RCC 7860 (cell line): ENCODE data around the gene MAEA.
"Not testable (repeated sequence)": the region's sequence is repeated elsewhere in the genome, so short reads cannot be mapped to it uniquely, and the experiment has no call there.

Experiments used
- DNase-seq: peaks from one replicate; pipeline ENCODE4 v3.0.0-alpha.2; 2015; ENCODE audit warnings: low spot score
- FAIRE-seq: peaks from 2 replicates; lab custom pipeline; 2012; peaks lifted over from hg19 to GRCh38; lab: Jason Lieb, UNC

The MAEA gene

DNA sequence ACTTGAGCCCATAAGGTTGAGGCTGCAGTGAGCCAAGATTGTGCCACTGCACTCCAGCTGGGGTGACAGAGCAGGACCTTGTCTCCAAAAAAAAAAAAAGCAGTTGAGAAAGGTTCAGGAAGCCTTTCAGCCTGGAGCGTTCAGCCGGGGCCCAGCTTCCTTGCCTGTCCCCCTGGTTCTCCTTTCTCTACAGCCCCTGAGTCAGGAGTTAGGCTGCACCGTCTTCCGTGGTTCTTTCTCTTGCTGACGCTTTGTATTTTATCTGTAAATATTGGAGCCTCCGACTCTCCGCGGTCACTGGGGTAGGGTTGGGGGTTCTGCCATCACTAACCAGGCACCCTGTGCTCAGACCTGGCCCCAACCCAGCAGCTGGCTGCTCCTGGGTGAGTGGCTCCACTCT, 43.6 kb downstream of the MAEA start:
- DNase-seq (no peak), FAIRE-seq (no peak)

DNA sequence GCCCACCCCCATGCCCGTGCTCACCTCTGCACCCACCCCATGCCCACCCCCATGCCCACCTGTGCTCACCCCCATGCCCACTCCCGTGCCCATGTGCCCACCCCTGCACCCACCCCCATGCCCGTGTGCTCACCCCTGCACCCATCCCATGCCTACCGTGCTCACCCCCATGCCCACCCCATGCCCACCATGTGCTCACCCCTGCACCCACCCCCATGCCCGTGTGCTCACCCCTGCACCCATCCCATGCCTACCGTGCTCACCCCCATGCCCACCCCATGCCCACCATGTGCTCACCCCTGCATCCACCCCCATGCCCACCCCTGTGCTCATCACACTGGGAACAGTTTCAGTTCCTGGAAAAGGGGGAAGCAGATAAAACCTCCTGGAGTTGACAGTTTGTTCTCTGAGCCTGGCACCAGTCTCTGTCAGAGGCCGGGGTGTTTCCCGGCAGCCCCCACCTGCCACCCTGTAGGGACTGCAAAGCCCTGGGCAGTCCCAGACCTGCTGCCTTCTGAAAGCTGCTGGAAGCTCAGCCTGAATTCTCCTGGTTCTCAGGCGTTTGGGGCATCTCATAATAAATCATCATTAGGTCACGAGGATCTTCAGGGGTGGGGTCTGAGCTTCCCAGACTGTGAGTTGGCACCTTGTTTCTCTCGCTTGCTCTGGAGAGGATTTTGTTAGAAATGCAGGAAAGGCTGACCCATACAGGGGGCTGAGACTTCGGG, 44.3 kb downstream of the MAEA start:
- DNase-seq, FAIRE-seq: not testable (repeated sequence)

DNA sequence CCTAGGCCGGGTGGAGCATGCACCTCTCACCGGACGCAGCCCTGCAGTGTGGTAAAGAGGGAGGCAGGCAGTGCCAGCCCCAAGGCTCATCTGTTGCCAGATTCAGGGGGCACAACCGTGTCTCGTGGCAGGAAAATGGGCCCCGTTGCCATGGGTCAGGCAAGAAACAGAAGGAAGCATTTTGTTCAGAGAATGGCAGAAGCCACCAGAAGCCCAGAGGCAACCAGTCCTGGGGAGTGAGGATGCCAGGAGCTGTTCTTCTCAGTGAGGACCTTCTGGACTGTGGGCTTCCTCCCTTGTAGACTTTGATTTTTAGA, 44.8 kb downstream of the MAEA start:
- FAIRE-seq = no peak

DNA sequence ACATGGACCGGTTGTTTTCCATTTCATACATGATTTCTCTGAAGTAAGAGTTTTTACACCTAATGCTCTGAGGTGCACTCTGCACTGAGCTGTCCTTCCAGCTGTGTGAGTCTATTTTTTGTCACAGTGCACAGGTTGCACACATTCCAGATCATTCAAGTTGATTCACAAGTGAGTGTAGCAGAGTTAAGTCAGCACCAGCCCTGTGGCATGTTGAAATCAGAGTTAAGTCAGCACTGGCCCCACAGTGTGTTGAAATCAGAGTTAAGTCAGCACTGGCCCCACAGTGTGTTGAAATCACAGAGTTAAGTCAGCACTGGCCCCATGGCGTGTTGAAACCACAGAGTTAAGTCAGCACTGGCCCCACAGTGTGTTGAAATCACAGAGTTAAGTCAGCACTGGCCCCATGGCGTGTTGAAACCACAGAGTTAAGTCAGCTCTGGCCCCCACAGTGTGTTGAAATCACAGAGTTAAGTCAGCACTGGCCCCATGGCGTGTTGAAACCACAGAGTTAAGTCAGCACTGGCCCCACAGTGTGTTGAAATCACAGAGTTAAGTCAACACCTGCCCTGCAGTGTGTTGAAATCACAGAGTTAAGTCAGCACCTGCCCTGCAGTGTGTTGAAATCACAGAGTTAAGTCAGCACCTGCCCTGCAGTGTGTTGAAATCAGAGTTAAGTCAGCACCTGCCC, 45.6 kb downstream of the MAEA start:
- not testable (repeated sequence) for DNase-seq, FAIRE-seq

More for the DNA sequence above, 44.8 kb downstream of the MAEA start:
- no peak for DNase-seq

DNA sequence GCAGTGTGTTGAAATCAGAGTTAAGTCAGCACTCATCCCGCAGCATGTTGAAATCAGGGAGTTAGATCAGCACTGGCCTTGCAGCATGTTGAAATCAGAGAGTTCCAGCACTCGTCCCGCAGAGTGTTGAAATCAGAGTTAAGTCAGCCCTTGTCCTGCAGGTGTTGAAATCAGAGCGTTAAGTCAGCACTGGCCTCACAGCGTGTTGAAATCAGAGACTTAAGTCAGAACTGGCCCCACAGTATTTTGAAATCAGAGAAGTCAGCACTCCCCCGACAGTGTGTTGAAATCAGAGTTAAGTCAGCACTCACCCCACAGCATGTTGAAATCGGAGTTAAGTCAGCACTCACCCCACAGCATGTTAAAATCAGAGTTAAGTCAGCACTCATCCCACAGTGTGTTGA, 46.4 kb downstream of the MAEA start:
- FAIRE-seq (no peak), DNase-seq (no peak)

DNA sequence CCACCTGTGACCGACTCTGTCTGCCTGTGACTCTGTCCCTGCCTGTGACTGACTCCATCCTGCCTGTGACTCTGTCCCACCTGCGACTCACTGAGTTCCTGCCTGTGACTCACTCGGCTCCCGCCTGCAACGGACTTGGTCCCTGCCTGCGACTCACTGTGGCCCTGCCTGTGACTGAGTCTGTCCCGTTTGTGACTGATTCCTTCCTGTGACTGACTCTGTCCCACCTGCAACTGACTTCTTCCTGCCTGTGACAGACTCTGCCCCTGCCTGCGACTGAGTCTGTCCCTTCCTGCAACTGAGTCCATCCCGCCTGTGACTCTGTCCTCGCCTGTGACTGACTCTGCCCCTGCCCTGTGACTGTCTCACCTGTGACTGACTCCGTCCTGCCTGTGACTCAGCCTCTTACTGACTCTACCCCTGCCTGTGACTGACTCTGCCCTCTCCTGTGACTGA, 47.7 kb downstream of the MAEA start:
- DNase-seq = peak; percentile 80
- FAIRE-seq = peak; percentile 18

DNA sequence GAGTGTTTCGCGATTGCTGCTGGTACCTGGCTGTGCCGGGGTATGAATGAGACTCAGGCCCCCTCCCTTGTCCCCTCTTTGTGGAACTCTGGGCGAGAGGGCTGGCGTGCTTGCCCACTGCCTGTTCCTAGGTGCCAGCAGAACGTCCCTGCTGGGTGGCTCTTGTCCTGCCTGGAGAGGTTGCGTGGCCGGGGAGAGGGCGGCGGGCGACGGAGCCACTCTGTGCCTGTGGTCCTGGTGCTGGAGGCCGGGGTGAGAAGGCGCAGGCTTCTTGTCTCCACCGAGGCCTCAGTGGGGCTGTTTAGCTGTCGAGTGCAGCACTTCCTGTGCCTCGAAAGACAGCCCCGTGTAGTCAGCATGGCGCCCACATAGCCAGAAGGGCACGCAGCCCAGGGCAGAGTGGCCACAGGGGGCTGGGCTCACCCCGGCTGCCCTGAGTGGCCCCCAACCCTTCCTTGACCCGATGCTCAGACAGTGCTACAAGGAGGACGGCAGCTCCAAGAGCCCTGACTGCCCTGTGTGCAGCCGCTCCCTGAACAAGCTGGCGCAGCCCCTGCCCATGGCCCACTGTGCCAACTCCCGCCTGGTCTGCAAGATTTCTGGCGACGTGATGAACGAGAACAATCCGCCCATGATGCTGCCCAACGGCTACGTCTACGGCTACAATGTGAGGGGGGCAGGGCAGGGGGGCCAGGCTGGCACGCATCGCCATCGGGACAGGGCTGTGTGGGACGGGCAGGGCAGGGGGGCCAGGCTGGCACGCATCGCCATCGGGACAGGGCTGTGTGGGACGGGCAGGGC, 48.5 kb downstream of the MAEA start:
- no peak for FAIRE-seq

DNA sequence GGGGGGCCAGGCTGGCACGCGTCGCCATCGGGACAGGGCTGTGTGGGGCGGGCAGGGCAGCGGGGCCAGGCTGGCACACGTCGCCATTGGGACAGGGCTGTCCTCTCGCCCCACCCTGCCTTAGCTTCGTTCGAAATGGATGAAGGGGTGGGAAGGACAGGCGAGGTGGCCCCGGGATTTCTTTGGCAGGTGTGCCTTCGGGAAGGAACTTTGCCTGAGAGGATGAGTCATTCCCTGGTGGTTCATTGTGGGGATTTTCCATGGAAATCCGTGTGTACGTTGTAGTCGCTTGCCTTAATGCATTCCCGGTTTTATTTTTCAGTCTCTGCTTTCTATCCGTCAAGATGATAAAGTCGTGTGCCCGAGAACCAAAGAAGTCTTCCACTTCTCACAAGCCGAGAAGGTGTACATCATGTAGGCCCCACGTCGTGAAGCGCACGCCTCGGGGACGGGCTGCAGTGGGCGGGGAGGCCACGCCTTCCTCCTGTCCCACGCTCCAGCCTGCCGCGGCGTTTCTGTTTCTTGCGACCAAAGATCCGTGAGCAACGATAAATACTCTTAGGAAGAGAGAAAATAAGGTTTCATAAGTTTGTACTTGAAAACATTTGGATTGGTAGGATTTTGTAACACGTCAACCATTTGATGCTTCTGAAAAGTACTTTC, 49.2 kb downstream of the MAEA start:
- FAIRE-seq = no peak
- no peak for DNase-seq

More for the DNA sequence above, 48.5 kb downstream of the MAEA start:
- no peak for DNase-seq

DNA sequence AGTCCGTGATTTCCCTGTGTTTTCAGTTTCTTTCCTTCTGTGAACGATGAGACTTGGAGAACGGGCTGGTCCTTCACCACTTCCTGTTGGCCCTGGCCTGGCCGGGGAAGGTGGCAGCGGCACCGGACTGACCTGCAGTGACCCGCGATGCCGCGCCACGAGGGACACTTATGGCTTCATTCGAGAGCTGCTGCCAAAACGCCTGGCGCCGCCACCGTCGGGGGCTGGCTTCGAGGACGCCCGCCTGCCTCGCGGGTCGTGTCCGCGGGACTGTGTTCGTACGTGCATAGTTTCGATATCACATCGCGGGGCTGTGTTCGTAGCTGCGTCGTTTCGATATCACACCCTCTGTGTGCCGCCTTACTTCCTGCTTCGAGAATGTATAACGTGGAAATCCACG, 49.8 kb downstream of the MAEA start:
- DNase-seq (no peak), FAIRE-seq (no peak)

DNA sequence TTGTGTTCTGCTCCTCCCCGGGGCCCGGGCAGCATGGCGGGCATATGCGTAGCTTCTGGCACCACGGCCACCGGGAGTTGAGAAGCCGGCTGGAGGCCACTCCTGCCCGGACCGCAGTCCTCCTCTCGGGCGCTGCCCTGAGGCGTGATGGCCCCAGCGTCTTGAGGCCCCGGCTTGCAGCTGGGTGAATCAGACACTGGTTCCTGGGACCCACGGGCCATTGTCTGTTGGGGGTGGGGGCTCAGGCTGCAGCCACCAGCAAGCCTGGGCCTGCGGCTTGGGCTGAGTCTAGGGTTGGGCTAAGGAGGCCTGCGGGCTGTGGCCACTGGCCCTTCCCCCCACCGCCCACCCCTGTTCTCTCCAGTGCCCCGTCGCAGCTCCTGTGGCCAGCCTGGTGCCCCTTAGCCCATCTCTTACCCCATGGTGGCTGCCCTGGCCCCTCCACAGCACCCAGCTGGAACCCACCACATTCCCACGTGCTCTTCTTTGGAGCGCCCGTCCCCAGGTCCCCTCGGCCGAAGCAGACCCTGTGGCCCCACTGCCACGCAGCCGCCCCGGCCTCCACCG, 50.6 kb downstream of the MAEA start:
- DNase-seq (no peak), FAIRE-seq (no peak)

DNA sequence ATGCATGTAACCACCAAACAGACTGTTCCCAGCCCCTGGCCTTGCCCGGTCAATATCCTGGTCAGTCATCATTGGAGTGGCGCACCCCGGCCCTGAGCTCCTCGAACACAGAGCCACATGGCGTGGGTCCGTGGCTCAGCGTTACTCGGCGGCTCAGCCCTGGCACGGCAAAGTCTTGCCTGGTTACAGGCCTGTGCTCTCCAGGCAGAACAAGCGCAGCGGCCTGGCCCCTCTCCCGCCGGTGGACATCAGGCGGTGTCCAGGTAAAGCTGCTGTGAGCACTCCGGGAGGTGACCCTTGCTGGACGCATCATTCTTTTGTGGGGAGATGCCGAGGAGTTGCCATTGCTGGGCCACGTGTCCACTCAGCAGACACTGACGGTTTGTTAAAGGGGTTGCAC, 51.2 kb downstream of the MAEA start:
- DNase-seq (no peak), FAIRE-seq (no peak)

DNA sequence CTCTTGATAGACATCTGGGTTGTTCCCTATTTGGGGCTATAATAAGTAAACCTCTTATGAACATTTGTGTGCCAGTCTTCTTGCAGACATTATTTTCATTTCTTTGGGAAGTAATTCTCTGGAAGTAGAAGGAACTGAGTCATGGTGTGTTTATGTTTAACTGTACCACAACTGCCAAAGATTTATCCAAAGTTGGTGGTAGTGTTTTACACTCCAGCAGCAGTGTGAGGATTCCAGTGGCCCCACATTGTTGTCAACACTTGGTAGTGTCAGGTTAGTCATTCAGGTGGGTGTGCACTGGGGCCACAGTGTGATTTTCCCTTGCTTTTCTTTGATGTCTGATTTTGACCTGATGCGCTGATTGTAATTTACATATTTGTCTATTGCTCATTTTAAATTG, 52.3 kb downstream of the MAEA start:
- no peak for FAIRE-seq
- no peak for DNase-seq

DNA sequence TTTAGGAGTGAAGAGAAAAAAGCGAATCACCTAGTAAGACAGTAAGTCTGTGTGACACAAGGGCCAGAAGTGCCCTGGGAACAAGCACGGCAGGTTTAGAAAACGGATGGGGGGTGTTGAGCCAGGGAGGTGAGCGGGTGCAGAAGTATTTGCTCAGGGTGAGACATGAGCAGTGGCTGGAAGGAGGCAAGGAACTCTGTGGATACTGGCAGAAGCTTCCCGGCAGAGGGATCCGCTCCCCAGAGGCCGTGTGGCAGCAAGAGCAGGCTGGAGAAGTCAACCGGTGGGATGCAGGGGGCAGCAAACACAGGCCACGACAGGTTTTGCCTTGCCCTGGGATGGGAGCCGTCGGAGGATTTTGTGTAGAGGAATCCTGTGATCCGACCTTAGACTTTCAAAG, 55.0 kb downstream of the MAEA start:
- DNase-seq (no peak), FAIRE-seq (no peak)

DNA sequence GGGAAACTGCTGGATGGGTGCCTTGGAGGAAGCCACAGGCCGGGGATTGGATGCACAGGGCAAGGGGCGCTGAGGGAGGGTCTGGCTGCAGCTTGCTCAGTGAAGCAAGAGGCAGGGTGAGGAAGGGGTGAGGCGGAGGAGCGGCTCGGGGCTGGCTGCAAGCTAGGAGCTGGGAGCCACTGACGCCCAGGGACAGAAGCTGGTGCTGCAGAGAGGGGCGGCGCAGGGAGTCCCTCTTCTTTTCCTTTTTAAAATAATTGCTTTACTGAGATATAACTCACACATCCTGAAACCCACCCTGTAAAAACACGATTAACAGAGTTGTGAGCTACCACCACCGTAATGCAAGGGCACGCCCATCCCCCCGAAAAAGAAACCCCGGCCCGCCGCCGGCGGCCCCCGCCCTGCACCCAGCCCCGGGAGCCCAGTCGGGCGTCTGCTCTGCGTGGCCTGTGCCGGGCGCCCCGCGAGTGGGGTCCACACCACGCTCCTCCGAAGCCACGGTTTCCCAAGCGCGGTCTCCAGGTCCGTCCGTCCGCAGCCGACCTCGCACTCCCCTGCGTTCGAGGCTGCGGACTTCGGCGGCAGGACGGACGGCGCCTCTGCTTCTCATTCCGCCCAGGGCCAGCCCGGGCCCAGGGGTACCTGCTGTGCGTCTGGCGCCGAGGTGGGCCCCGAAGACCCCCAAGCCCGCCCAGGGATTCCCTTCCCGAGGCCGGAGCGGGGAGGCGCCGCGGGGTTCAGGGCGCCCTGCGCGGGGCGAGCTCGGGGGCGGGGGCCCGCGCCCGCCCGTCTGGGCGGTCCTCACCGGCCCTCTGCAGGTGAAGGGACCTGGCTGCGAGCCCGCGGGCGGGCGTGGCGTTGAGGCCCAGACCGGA, 56.5 kb downstream of the MAEA start:
- no peak for FAIRE-seq

DNA sequence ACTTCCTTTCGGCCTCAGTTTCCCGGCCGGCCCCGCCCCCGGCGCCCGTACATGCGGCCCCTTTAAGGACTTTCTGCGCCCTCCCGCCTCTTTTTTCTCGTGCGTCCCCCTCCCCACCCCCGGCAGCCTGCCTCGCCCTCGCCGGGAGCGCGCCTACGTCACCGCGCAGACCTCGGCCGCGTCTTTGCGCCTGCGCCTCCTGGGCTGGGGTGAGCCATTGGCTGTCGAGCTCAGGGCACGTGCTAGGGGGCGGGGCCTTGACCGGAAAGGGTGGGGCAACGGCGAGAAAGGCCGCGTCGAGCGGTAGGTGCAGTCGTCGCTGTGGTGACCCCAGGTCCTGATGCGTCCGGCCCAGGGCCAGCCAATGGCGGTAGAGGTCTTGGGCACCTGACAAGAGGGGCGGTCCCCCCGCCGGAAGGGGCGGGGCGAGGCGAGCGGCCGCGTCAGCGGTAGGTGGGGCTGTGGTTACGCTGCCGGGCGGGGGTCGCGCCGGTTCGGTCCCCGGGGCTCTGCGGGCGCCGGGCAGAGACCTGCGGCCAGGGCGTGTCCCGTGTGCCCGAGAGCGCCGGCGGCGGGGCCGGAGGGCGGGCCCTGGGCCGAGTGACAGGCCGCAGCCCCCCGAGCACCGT, 57.2 kb downstream of the MAEA start, which contains the start of gene UVSSA:
TSS of gene UVSSA (plus strand) at position 428 of the 629 bp plus-strand sequence. CDS start 884 bp downstream, outside the sequence.
- FAIRE-seq = peak; percentile 76

More for the DNA sequence above, 56.5 kb downstream of the MAEA start:
- DNase-seq = peak; percentile 18

DNA sequence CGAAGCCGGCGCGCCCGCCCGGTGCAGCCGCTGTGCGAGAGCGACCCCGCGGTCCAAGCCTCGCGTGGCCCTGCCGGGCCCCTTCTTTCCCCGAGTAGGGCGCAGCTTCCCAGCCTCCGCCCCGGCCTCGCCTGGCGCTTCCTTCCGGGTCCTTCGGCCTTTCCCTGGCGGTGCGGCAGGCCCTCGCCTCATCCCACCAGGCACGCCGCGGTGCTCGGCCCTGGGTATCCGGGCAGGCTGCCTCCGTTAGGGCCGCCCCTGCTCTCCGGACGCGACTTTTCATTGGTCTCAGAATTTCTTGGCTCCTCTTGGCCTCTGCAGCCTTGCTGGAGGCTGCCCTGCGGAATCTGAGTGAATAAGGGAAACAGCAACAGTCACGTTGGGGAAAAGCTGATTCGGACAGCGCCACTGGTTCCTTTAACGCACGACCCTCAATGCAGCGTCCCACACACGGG, 57.7 kb downstream of the MAEA start:
- DNase-seq (peak; percentile 58), FAIRE-seq (no peak)

More for the DNA sequence above, 57.2 kb downstream of the MAEA start, which contains the start of gene UVSSA:
- DNase-seq = peak; percentile 99

DNA sequence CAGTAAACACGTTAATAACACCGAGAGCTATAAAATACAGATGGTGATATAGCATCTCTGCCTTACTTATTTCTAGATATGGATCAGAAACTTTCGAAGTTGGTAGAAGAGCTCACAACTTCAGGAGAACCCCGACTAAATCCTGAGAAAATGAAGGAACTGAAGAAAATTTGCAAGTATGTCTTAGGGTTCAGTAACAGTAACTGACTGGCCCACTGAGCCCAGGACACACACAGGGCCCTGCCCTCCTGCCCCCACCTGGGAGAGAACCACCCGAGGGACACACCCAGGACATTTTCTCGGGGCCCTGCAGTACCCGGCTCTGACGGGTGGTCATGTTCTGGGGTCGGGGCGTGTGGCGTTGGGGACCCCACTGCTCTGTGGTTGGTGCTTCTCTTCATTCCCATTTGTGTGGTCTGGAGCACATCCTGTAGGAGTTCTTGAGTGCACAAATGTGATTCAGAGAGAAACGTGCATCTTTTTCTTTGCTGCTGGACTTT, 58.4 kb downstream of the MAEA start:
- DNase-seq = no peak
- no peak for FAIRE-seq

DNA sequence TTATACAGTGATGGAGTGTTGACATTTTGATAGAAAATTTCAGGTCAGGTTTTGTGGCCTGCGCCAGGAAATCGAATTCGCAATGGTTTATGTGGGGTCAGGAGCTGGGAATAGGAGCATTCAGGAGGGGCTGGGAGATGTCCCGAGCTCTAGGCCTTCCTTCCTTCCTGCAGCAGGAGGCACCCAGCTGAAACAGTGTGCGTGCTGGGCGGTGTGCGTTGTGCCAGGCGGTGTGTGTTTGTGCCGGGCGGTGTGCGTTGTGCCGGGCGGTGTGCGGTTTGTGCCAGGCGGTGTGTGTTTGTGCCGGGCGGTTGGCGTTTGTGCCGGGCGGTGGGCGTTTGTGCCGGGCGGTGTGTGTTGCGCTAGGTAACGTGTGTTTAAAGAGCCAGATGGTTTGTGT, 59.1 kb downstream of the MAEA start:
- DNase-seq (no peak), FAIRE-seq (no peak)
